HepG2 (cell line): ENCODE data around the gene SMG5. TPM values are rescaled to one million over a fixed set of nuclear protein-coding genes. Genes with fewer than 3 reads are reported as not detected.

ENCODE experiments used
- FOSL2 ChIP-seq: sonication (generic); formaldehyde crosslinking; IDR thresholded peaks from 2 replicates; pipeline ENCODE4 v1.4.0; 2020; ENCODE audit warnings: missing genetic modification reagents
- FOXP4 ChIP-seq: sonication (generic); formaldehyde crosslinking; IDR thresholded peaks from 2 replicates; pipeline ENCODE4 v1.4.0; 2020; ENCODE audit warnings: missing genetic modification reagents
- JUNB ChIP-seq: sonication (generic); formaldehyde crosslinking; IDR thresholded peaks from 2 replicates; pipeline ENCODE4 v1.8.0; 2022; ENCODE audit warnings: missing genetic modification reagents, mild to moderate bottlenecking, borderline replicate concordance
- KLF11 ChIP-seq: IDR thresholded peaks from 2 replicates; pipeline ENCODE4 v1.6.1; 2016; ENCODE audit warnings: missing compliant biosample characterization
- MATR3 ChIP-seq: sonication (generic); formaldehyde crosslinking; IDR thresholded peaks from 2 replicates; pipeline ENCODE4 v1.4.0; 2020; ENCODE audit warnings: missing genetic modification reagents
- NFE2L1 ChIP-seq: sonication (generic); formaldehyde crosslinking; IDR thresholded peaks from 2 replicates; pipeline ENCODE4 v1.4.0; 2020; ENCODE audit warnings: missing genetic modification reagents, mild to moderate bottlenecking, borderline replicate concordance
- NFE2L2 ChIP-seq: fragments of 150-350 bp; IDR thresholded peaks from 2 replicates; pipeline ENCODE4 v1.6.1; 2014; ENCODE audit warnings: low read length
- NR3C1 ChIP-seq: sonication (generic); formaldehyde crosslinking; IDR thresholded peaks from 2 replicates; pipeline ENCODE4 v1.4.0; 2020; ENCODE audit warnings: missing genetic modification reagents
- USF2 ChIP-seq, 2 experiments: sonication (generic) in 1 of 2; formaldehyde crosslinking in 1 of 2; IDR thresholded peaks; 2 replicates each; pipeline versions ENCODE4 v1.5.1 to v1.6.1; 2011 to 2020; ENCODE audit warnings: borderline replicate concordance in 1 of 2, low read depth in 1 of 2, low read length in 1 of 2, mild to moderate bottlenecking in 1 of 2, missing genetic modification reagents in 1 of 2, moderate library complexity in 1 of 2
- ZBTB39 ChIP-seq: sonication (generic); formaldehyde crosslinking; IDR thresholded peaks from 2 replicates; pipeline ENCODE4 v1.5.0; 2020; ENCODE audit warnings: missing genetic modification reagents
- ZKSCAN5 ChIP-seq: sonication (generic); formaldehyde crosslinking; IDR thresholded peaks from 2 replicates; pipeline ENCODE4 v1.5.1; 2020; ENCODE audit warnings: mild to moderate bottlenecking, missing genetic modification reagents
- ZNF138 ChIP-seq: sonication (generic); formaldehyde crosslinking; IDR thresholded peaks from 2 replicates; pipeline ENCODE4 v1.5.0; 2020; ENCODE audit warnings: mild to moderate bottlenecking, low read depth, missing genetic modification reagents
- ZNF232 ChIP-seq: sonication (generic); formaldehyde crosslinking; IDR thresholded peaks from 2 replicates; pipeline ENCODE4 v1.4.0; 2020; ENCODE audit warnings: missing genetic modification reagents, borderline replicate concordance
- ZNF331 ChIP-seq: sonication (generic); formaldehyde crosslinking; IDR thresholded peaks from 2 replicates; pipeline ENCODE4 v1.4.0; 2020; ENCODE audit warnings: missing genetic modification reagents
- ZNF557 ChIP-seq: sonication (generic); formaldehyde crosslinking; IDR thresholded peaks from 2 replicates; pipeline ENCODE4 v1.4.0; 2020; ENCODE audit warnings: missing genetic modification reagents
- ZNF597 ChIP-seq: sonication (generic); formaldehyde crosslinking; IDR thresholded peaks from 2 replicates; pipeline ENCODE4 v1.5.0; 2020; ENCODE audit warnings: missing genetic modification reagents
- ZNF768 ChIP-seq: sonication (generic); formaldehyde crosslinking; IDR thresholded peaks from 2 replicates; pipeline ENCODE4 v1.4.0; 2020; ENCODE audit warnings: missing genetic modification reagents
- ZSCAN22 ChIP-seq: sonication (generic); formaldehyde crosslinking; IDR thresholded peaks from 2 replicates; pipeline ENCODE4 v1.4.0; 2020; ENCODE audit warnings: mild to moderate bottlenecking, missing genetic modification reagents
- ZSCAN31 ChIP-seq: sonication (generic); formaldehyde crosslinking; IDR thresholded peaks from 2 replicates; pipeline ENCODE4 v1.5.0; 2020; ENCODE audit warnings: low read depth, mild to moderate bottlenecking, missing genetic modification reagents
- polyA plus RNA-seq, 8 experiments: library from polyadenylated mRNA; depleted of rRNA in 3 of 8; stranded (reverse) in 7 of 8; unstranded in 1 of 8; fragments of >200 nt; fragmentation: Illumina TruSeq in 4 of 8; extraction: Trizol in 4 of 8; gene quantifications; 2 replicates each; pipeline versions ENCODE4 v1.2.1 to v1.2.3, GENCODE V29; 2011 to 2016; ENCODE audit warnings: low read depth in 4 of 8, missing spikeins in 1 of 8, mixed read lengths in 1 of 8; ENCODE audit not compliant: insufficient read depth in 1 of 8
- total RNA-seq, 5 experiments: library from RNA; depleted of rRNA; stranded (reverse); fragments of >200 nt; fragmentation: Illumina TruSeq; extraction: Trizol; gene quantifications; 2 replicates each; pipeline ENCODE4 v1.2.3, GENCODE V29; 2016; ENCODE audit warnings: low read depth in 1 of 5

Gene SMG5
- total and polyA plus RNA-seq, 2 of the 13 experiments (the other 11 are each of a cell fraction or from before 2014, with no cell fraction given): 50.5 to 84.0 TPM

GRCh38 chr1:156282479-156283222, at the start of gene SMG5 (continued):
- TF ChIP-seq USF2 (IDR thresholded peaks at IDR 0.05; ENCODE audit: low read depth, low read length) (no peak), USF2 (CRISPR knock-in tag; IDR thresholded peaks at IDR 0.05; ENCODE audit: borderline replicate concordance) (no peak), ZNF232 (peak; percentile 57; the same call in 1 of the 2 replicates), NR3C1 (CRISPR knock-in tag) (no peak), ZNF138 (CRISPR knock-in tag) (0 out of 2 replicates have a peak, but pooled peaks have one; percentile 46), ZBTB39 (CRISPR knock-in tag) (peak; percentile 35; the same call in 1 of the 2 replicates), ZNF597 (CRISPR knock-in tag) (no peak), NFE2L1 (CRISPR knock-in tag) (no peak), ZNF557 (0 out of 2 replicates have a peak, but pooled peaks have one; percentile 63), ZNF768 (CRISPR knock-in tag) (peak; percentile 77; the same call in 1 of the 2 replicates), NFE2L2 (no peak), FOXP4 (CRISPR knock-in tag) (0 out of 2 replicates have a peak, but pooled peaks have one; percentile 42), ZSCAN22 (peak; percentile 32; the same call in 1 of the 2 replicates), KLF11 (CRISPR knock-in tag) (no peak), JUNB (CRISPR knock-in tag) (no peak), FOSL2 (peak; percentile 25; the same call in 1 of the 2 replicates), ZNF331 (peak; percentile 82), ZKSCAN5 (CRISPR knock-in tag) (no peak), ZSCAN31 (CRISPR knock-in tag) (peak; percentile 86; the same call in 1 of the 2 replicates), MATR3 (CRISPR knock-in tag) (no peak)
